ENCODE data around the gene LASP1NB.
"Not testable (repeated sequence)": the region's sequence is repeated elsewhere in the genome, so short reads cannot be mapped to it uniquely, and the experiment has no call there.

Gene LASP1NB

GRCh38 chr17:38897671-38898290, 27.6 kb upstream of the LASP1NB start:
- DNase-seq: no peak

GRCh38 chr17:38898291-38898679, 27.1 kb upstream of the LASP1NB start:
- DNase-seq: no peak

DNA sequence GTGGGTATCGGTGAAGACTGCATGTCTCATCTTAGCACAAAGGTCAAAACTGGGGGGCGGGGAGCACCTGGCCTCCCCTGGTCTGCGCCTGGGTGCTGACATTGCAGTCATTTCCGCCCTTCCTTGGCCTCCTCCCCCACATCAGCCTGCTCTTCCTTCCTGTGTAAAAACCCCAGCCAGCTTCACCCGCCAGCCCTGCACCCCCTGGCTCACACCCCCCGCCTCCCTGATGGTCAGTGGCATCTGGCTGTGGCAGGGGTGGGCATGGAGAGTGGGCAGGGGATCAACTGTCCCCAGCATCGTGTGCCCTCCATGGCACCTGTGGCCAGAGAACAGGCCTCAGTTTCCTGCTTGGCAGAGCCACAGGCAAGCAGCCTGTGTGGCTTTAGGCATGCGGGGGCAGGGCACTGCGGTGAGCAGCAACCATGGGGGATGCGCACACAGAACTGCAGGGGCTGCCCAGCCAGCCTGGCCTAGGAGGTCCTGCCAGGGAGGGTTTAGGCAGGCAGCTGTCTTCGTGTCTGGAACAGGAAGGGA, 26.5 kb upstream of the LASP1NB start:
- DNase-seq: peak; percentile 93

- no peak for DNase-seq
These were observed 26.0 kb upstream of the LASP1NB start for GRCh38 chr17:38899421-38899820.

DNA sequence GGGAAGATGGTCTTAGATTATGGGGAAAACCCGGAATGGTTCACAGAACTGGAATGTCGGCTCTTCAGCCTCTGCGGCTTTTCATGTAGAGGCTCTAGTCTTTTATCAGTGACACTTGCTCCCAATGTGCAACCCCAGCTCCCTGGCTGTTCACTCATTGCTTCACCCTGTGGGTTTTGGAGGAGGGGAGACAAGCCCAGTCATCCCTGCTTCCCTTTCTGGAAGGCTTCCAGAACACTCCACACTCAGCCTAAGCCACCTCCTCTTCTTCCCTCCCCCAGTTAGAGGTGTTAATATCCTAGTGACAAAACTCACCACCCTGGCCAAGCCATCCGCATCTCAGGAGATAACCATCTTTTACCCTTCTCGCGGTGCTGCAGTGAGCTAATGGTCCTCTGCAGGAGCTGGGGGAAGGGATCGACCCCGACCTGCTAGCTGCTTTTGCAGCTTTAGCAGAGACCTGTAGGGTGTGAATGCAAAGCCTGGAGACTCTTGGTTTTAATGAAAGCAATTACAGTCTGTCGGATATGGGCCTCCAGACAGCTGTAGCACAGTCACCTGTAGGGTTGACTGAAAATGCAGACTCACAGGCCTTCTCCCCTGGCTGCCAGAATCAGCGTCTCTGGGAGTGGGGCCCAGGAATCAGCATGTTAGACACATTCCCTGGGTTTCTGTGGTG, 24.3 kb upstream of the LASP1NB start:
- DNase-seq: no peak

GRCh38 chr17:38903404-38903803, 22.0 kb upstream of the LASP1NB start:
- no peak for DNase-seq

DNA sequence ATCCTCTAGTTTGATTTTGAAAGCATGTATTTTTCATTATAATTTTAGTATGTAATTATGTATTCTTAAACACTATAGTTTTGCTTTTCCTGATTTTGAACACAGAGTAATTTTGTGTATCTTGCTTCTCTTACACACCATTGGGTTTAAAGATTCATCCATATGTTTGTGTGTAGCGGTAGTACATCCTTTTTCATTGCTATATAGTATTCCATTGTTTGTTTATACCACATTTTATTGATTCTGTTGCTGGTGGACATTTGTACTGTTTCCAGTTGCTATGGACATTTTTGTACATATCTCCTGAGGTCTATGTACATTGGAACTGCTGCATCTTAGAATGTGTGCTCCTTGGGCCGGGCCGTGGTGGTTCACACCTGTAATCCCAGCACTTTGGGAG, 20.5 kb upstream of the LASP1NB start:
- DNase-seq: no peak

DNA sequence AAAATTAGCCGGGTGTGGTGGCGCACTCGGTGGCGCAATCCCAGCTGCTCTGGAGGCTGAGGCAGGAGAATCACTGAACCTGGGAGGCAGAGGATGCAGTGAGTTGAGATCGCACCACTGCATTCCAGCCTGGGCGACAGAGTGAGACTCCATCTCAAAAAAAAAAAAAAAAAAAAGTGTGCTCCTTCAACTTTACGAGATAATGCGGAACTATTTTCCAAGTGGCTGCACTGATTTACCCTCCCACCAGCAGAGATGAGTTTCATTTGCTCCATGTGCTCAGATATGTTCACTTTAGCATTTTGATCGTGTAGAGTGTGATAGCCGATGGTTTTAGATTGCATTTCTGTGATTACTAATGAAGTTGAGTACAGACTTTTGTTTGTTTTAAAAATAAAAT, 20.0 kb upstream of the LASP1NB start:
- no peak for DNase-seq

DNA sequence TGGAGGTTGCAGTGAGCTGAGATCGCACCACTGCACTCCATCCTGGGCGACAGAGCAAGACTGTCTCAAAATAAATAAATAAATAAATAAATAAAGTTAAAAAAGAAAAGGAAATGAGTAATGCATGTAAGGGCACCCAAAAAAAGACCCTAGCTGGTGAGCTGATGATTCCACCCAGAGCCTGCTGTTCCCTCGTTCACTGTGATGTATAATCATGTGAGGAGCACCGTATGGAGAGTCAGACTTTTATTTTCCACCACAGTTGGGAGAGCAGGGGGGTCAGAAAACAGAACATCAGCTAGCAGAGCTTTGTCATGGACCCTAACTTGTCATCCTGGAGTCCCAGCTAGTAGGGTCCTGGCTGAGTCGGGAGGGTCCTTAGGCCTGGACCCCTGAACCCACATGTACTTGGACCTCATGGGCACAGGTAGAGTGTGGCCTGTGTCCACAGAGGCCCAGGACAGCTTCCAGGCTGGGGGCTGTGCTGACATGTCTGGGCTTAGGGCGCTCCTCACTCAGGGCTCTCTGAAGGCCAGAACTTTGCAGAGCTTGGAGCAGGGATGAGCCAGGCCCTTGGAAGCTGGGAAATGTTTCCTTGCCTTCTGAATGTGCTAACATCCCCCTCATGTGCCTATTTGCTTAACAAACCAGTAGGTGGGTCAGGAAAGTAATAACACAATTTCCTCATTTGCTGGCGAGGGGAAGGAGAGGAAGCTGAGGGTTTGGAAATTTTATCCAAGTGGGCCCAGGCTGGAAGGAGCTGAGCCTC, 18.8 kb upstream of the LASP1NB start:
- DNase-seq: no peak

- no peak for DNase-seq
These were observed 17.3 kb upstream of the LASP1NB start for GRCh38 chr17:38907930-38908675.

- DNase-seq: no peak
These were observed 16.7 kb upstream of the LASP1NB start for GRCh38 chr17:38908676-38909181.

GRCh38 chr17:38910325-38910724, 15.1 kb upstream of the LASP1NB start:
- peak; percentile 19 for DNase-seq

DNA sequence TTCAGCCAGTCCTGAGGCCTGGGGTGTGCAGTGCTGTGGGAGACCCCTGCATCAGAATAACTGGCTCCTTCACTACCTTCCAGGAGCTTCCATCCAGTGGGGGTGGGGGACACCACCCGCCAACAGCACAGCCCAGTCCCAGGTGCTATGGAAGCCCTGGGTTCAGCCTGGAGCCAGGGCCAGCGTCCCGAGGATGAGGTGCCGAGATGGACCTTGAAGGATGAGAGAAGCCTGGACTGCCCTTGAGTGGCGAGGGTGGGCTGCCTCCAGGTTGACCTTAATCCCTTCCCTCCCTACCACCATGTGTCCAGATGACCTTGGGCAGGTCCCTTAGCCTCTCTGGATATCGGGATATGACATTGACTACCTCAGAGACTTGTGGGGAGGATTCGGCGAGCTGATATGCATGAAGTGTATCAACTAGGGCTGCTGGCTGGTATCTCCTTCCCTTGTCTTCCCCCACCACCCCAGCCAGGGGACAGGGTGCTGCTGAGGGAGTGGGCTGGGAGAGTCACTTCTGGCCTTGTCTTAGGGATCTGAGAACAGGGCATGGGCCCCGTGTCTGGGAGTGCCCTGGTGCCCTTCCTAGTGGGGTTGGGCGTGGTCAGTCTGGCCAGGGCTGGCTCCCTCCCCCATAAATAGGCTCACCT, 14.2 kb upstream of the LASP1NB start:
- DNase-seq: peak; percentile 56

DNA sequence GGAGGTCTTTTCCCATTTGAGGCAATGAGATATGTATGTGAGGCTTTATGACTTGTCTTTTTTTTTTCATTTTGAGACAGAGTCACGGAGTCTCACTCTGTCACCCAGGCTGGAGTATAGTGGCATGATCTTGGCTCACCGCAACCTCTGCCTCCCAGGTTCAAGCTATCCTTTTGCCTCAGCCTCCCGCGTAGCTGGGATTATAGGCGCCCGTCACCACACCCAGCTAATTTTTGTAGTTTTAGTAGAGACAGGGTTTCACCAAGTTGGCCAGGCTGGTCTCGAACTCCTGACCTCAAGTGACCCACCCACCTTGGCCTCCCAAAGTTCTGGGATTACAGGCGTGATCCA, 13.7 kb upstream of the LASP1NB start:
- DNase-seq: not testable (repeated sequence)

- DNase-seq: peak; percentile 61
These were observed 13.1 kb upstream of the LASP1NB start for GRCh38 chr17:38912221-38912813.

GRCh38 chr17:38914741-38915638, 10.4 kb upstream of the LASP1NB start:
- DNase-seq: peak; percentile 58

DNA sequence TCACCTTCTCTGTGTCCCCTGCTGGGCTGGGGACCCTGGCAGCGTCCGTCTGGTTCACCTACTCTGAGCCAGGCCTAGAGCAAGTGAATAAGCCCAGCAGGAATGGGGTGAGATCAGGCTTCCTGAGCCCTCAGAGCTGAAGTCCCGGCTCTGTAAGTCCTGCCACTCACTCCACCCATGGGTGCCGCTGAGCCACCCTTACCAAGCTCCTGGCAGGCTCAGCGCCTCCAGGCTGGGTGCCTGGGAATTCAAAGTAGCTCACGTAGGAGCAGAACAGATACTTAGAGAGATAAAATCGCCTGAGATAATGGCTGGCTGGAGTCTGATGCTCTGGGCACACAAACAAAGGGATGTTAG, 9.8 kb upstream of the LASP1NB start:
- peak; percentile 41 for DNase-seq

DNA sequence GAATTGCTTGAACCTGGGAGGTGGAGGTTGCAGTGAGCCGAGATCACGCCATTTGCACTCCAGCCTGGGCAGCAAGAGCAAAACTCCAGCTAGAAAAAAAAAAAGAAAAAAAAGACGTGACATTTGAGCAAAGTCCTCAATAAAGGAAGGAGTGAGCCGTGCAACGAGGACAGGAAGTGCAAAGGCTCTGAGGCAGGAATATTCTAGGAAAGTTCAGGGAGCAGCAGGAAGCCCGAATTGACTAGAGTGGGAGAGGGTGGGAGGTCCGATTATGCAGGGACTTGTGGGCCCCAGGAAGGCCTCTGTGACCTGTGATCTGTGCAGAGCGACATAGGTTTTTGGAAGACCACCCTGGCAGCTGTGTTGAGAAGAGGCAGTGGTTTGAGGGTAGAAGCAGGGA, 8.6 kb upstream of the LASP1NB start:
- DNase-seq: peak; percentile 12

DNA sequence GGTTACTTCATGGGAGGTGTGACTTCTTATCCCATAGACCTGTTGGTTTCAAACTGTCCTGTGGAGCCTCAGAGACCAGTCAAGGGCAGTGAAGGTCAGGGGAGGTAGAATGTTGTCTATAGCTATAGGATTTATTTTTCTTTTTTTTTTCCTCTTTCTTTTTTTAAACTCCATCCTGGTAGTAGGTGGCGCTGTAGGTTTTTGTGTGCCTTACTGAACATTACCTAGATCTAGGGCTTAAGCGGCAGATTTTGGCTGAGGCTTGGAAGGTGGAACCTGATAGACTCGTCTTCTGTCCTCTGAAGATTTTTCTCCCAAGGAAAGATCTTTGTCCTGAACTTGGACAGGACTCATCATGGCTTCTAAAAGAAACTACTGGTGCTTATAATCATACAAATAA, 8.2 kb upstream of the LASP1NB start:
- no peak for DNase-seq

DNA sequence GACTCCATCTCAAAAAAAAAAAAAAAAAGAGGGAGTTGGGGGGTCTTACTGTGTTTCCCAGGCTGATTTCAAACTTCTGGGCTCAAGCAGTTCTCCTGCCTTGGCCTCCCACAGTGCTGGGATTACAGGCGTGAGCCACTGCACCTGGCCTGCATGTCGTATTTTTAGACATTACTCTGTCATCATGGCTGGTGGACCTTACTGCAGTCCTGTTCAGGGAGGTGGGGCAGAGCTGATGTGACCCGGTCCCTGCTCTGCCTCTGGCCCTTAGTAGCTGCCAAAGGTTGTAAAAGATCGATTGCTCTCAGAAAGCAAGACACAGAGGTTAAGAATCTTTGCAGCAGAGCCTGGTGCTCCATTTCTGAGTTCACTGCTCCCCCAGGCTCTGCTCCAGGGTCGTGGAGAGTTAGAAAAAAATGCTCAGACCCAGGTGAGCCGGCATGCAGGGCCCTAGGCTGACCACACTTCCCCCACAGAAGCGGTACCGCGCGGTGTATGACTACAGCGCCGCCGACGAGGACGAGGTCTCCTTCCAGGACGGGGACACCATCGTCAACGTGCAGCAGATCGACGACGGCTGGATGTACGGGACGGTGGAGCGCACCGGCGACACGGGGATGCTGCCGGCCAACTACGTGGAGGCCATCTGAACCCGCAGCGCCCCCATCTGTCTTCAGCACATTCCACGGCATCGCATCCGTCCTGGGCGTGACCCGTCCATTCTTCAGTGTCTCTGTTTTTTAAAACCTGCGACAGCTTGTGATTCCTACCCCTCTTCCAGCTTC, 7.1 kb upstream of the LASP1NB start:
- peak; percentile 44 for DNase-seq

Data from activated effector memory CD4-positive, alpha-beta T cell treated with anti-CD3 and anti-CD28 coated beads, Interleukin-2, amount 50 U/mL, for 16 hours (primary cell).